ENCODE measurements around the gene NCK1. TPM values are rescaled to one million over a fixed set of nuclear protein-coding genes. Genes with fewer than 3 reads are reported as not detected.

Gene NCK1
- total and polyA plus RNA-seq, 9 of the 15 experiments (the other 6 are each of a cell fraction or from before 2014, with no cell fraction given), result 17.3 to 30.5 (median 25.0) TPM

DNA sequence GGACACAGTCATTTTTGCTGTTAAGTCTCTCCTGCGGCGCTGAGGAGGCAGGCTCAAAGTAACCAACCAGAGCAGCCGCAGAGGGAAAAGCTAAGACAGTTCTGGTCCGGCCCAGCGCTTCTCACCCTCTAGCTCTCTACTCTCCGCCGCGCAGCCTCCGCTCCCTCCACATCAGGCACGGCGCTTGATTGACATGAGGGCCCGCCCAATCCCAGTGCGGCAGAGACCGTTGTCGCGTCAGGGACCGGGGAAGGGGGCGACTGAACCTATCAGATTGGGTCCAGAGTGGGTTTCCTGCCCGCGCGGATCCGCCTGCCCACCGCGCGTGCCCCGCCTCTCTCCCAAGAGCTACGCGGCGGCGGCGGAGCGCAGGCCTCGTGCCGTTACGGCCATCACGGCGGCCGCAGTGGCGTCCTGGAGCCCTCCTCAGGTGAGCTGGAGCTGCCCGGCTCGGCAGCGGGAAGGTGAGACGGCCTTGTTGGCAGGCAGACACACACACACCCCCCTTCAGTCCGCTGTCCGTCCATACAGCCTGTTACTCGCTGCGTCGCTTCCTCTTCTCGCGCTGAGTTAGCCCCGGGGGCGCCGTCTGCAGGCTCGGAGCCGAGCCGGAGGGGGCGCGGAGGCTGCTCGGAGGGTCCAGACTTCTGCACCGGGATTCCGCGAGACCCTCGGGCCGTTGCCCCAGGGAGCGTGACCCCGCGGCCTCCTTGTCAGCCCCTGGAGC lies at the start of gene NCK1 (continued):
- TF ChIP-seq SAFB2 (IDR thresholded peaks at IDR 0.05; ENCODE audit: borderline replicate concordance, low read depth, low read length, severe bottlenecking), result no peak
- TF ChIP-seq TEAD4 (IDR thresholded peaks at IDR 0.05; ENCODE audit: low read length), result no peak
- no peak for TF ChIP-seq TEAD4 (CRISPR knock-in tag; IDR thresholded peaks at IDR 0.05; ENCODE audit: borderline replicate concordance)
- TF ChIP-seq, protein P1, sequence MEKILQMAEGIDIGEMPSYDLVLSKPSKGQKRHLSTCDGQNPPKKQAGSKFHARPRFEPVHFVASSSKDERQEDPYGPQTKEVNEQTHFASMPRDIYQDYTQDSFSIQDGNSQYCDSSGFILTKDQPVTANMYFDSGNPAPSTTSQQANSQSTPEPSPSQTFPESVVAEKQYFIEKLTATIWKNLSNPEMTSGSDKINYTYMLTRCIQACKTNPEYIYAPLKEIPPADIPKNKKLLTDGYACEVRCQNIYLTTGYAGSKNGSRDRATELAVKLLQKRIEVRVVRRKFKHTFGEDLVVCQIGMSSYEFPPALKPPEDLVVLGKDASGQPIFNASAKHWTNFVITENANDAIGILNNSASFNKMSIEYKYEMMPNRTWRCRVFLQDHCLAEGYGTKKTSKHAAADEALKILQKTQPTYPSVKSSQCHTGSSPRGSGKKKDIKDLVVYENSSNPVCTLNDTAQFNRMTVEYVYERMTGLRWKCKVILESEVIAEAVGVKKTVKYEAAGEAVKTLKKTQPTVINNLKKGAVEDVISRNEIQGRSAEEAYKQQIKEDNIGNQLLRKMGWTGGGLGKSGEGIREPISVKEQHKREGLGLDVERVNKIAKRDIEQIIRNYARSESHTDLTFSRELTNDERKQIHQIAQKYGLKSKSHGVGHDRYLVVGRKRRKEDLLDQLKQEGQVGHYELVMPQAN (IDR thresholded peaks at IDR 0.05; ENCODE audit: borderline replicate concordance), result peak; percentile 39; the same call in 1 of the 2 replicates
- no peak for TF ChIP-seq CHD1 (IDR thresholded peaks at IDR 0.05; ENCODE audit: low read length)
- TF ChIP-seq, protein P2, sequence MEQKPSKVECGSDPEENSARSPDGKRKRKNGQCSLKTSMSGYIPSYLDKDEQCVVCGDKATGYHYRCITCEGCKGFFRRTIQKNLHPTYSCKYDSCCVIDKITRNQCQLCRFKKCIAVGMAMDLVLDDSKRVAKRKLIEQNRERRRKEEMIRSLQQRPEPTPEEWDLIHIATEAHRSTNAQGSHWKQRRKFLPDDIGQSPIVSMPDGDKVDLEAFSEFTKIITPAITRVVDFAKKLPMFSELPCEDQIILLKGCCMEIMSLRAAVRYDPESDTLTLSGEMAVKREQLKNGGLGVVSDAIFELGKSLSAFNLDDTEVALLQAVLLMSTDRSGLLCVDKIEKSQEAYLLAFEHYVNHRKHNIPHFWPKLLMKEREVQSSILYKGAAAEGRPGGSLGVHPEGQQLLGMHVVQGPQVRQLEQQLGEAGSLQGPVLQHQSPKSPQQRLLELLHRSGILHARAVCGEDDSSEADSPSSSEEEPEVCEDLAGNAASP (IDR thresholded peaks at IDR 0.05), result no peak
- TF ChIP-seq TAF1 (IDR thresholded peaks at IDR 0.05; ENCODE audit: control insufficient read depth, extremely low read depth, insufficient read depth, low read length, severe bottlenecking), result peak; percentile 36
- TF ChIP-seq FOXP1 (CRISPR knock-in tag; IDR thresholded peaks at IDR 0.05), result peak; percentile 93
- no peak for TF ChIP-seq BCL6 (CRISPR knock-in tag; IDR thresholded peaks at IDR 0.05)
- no peak for TF ChIP-seq SIX5 (IDR thresholded peaks at IDR 0.05; ENCODE audit: borderline replicate concordance in 1 of 2, insufficient read depth in 1 of 2, low read depth in 1 of 2, low read length in 2 of 2)
- TF ChIP-seq HDAC3 (IDR thresholded peaks at IDR 0.05; ENCODE audit: borderline replicate concordance, partially characterized antibody), result no peak
- no peak for TF ChIP-seq PRMT5 (CRISPR knock-in tag; IDR thresholded peaks at IDR 0.05)
- TF ChIP-seq U2AF1 (optimal IDR thresholded peaks at IDR 0.05; ENCODE audit: low read depth, low read length), result no peak
- no peak for TF ChIP-seq BRD9 (IDR thresholded peaks at IDR 0.05; ENCODE audit: low read depth, partially characterized antibody)
- 0 out of 2 replicates have a peak, but pooled peaks have one; percentile 33 for TF ChIP-seq NFRKB (IDR thresholded peaks at IDR 0.05; ENCODE audit: low read depth)
- no peak for TF ChIP-seq NONO (IDR thresholded peaks at IDR 0.05; ENCODE audit: low read depth in 2 of 2, low read length in 1 of 2)
- TF ChIP-seq HNRNPUL1 (IDR thresholded peaks at IDR 0.05; ENCODE audit: low read length), result no peak
- TF ChIP-seq, protein P3, sequence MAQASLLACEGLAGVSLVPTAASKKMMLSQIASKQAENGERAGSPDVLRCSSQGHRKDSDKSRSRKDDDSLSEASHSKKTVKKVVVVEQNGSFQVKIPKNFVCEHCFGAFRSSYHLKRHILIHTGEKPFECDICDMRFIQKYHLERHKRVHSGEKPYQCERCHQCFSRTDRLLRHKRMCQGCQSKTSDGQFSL (CRISPR knock-in tag; IDR thresholded peaks at IDR 0.05), result peak; percentile 77
- TF ChIP-seq, protein P3 (tag; IDR thresholded peaks at IDR 0.05), result no peak
- no peak for TF ChIP-seq HMG20A (CRISPR knock-in tag; conservative IDR thresholded peaks at IDR 0.05)
- TF ChIP-seq TEAD2 (tag; IDR thresholded peaks at IDR 0.05), result no peak
- 0 out of 2 replicates have a peak, but pooled peaks have one; percentile 60 for TF ChIP-seq POLR2H (tag; IDR thresholded peaks at IDR 0.05; ENCODE audit: low read depth)
- peak; percentile 24 for TF ChIP-seq TAF9B (IDR thresholded peaks at IDR 0.05; ENCODE audit: partially characterized antibody)
- peak; percentile 32; the same call in 1 of the 2 replicates for TF ChIP-seq MBD2 (IDR thresholded peaks at IDR 0.05; ENCODE audit: borderline replicate concordance, low read depth)
